Measurements from ENCODE around the gene CLTCL1. TPM values are rescaled to one million over a fixed set of nuclear protein-coding genes. Genes with fewer than 3 reads are reported as not detected.

The CLTCL1 gene
- total and polyA plus RNA-seq, 11 donors: 4.6 to 20.9 (median 10.2) TPM

- H3K9me3 ChIP-seq: no peaks in the 10 kb centered on the region
- DNase-seq (no peak), ATAC-seq (no peak)
- peaks cover 0 to 13% (median 9%) of the 10 kb centered on the region in 12 donors for H3K4me1 ChIP-seq
- H3K4me3 ChIP-seq: no peak overlapping the region
- TF ChIP-seq POLR2A (IDR thresholded peaks at IDR 0.05) (no peak), CTCF (IDR thresholded peaks at IDR 0.05) (no peak)
- 92 to 95% (median 94%) methylated on average over 4 to 5 of the region's 5 CpGs for WGBS, 4 donors
- H3K27ac ChIP-seq: no peak overlapping the region
- H3K27me3 ChIP-seq: no peaks in the 10 kb centered on the region
- intact Hi-C loops (cut with DNase I): loop anchor here in 7 of 10 donors (5.0 to 10.0 kb wide), 7 partner anchors 37 to 495 kb away; partner anchors contain the start of genes CDC45 (in 2 of the 7), UFD1 (in 2 of the 7) and SLC25A1 (in 1 of the 7)
- peaks cover 4 to 79% (median 75%) of the 10 kb centered on the region in 9 donors for H3K36me3 ChIP-seq
Measured at GRCh38 chr22:19139974-19140373, 151.5 kb downstream of the CLTCL1 start.

DNA sequence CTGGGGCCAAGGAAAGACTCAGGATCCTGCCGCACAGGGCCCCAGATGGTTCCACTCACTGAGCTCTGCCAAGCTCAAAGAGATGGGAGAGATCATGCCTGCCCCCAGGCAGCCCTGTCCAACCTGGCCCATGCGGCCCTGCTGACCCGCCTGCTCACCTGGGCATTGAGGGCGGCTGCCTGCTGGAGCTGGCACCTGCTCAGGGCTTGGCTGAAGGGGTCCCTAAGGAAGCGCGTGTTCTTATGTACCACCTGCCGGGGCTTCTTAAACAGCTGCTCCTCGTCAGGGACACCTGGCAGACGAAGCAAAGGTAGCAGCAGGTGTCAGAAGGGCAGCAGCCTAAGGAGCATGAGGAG, 152.5 kb downstream of the CLTCL1 start:
- intact Hi-C loops (cut with DNase I): no loop called here
- no peak overlapping the region for H3K27ac ChIP-seq
- TF ChIP-seq CTCF (IDR thresholded peaks at IDR 0.05): no peak
- TF ChIP-seq POLR2A (IDR thresholded peaks at IDR 0.05): no peak
- no peak for ATAC-seq
- H3K27me3 ChIP-seq: no peaks in the 10 kb centered on the region
- H3K4me1 ChIP-seq: peaks cover 0 to 12% (median 7%) of the 10 kb centered on the region in 12 donors
- no peaks in the 10 kb centered on the region for H3K9me3 ChIP-seq
- 91 to 100% (median 95%) methylated on average over 1 to 9 of the region's 9 CpGs for WGBS, 4 donors
- peaks cover 4 to 89% (median 85%) of the 10 kb centered on the region in 9 donors for H3K36me3 ChIP-seq
- H3K4me3 ChIP-seq: no peak overlapping the region
- DNase-seq: no peak

DNA sequence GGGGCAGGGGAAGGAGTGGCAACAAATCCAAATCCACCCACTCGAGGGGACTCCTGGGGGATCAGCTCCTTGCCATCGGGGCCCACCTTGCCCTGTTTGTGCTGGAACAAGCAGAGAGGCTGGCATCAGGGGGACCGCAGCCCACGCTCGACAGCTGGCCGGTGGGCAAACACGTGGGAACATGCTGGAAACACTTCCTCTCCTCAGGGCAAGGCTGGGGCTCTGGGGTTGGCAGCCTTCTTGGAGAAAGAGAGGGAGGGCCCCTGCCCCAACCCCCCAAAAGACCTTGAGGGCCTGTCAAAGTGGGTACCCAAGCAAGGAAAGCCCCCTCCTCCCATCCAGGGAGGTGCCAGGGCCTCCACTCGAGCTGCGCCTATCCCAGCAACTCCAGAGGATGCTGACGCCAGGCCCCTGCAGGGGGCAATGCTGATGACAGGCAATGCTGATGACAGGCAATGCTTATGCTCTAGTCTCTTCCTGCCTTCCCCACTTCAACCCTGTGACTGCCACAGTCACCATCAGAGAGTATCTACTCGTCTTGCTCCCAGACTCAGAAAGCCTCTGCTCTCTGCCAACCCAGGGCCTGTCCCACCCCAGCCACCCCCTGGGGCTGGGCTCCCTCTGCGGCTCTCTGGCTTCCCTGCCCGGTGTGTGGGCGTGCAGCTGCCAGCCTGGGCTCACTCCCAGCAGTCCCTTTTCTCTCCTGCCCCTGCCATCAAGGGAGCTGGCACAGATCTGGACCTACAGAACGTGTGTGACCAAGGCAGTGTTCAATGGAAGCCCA, 153.1 kb downstream of the CLTCL1 start:
- intact Hi-C loops (cut with DNase I): no loop called here
- no peak overlapping the region for H3K27ac ChIP-seq
- no peak overlapping the region for H3K4me3 ChIP-seq
- WGBS, 4 donors: 88 to 94% (median 90%) methylated on average over 8 to 15 of the region's 15 CpGs
- H3K9me3 ChIP-seq: no peaks in the 10 kb centered on the region
- no peak for ATAC-seq
- no peak for DNase-seq
- peaks cover 0 to 6% (median 2%) of the 10 kb centered on the region in 12 donors for H3K4me1 ChIP-seq
- TF ChIP-seq POLR2A (IDR thresholded peaks at IDR 0.05): no peak
- peaks cover 4 to 95% (median 91%) of the 10 kb centered on the region in 9 donors for H3K36me3 ChIP-seq
- H3K27me3 ChIP-seq: no peaks in the 10 kb centered on the region

DNA sequence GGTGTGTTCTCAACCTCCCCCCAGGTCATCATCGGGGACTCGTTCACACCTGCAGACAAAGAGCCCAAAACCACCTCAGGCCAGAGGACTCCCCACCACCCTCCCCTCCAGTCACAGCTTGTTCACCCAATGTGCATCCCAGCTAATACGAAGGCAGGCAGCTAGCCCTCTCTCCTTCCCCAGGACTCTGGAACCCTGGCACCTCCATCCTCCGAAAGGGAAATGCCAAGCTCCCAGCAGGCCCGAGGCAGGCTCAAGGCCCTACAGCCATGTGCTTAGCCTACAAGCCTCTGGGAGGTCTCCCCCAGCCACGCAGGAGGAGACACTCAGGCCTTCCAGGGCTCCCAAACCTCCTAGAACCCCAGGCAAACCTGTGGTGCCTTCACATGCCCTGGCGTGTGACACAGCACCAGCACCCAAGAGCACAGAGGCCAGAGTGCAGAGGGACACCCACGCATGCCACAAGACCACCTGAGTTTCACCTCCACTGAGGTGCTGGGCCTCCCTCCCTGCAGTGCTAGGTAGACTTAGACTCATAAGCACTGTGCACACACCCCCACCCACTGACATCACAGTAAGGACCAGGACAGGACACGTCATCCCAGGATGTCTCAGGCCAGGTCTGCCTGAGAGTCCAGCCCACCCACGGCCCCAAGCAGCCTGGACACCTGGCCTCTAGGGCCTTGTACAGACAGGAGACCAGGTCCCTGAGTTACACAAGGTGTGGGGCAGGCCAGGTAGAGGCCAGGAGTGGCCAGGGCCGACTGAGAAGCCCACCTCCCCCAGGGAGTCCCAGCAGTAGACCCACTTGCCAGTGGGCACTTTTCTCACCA, 153.9 kb downstream of the CLTCL1 start:
- H3K4me3 ChIP-seq: no peak overlapping the region
- WGBS, 4 donors: 91 to 96% (median 93%) methylated on average over 9 to 11 of the region's 11 CpGs

More for the DNA sequence above, 153.9 kb downstream of the CLTCL1 start:
- Histone ChIP-seq H3K9me3 (no peaks in the 10 kb centered on the region), H3K36me3 (peaks cover 4 to 99% (median 94%) of the 10 kb centered on the region in 9 donors), H3K27me3 (no peaks in the 10 kb centered on the region), H3K4me1 (no peaks in the 10 kb centered on the region), H3K27ac (no peak overlapping the region)
- TF ChIP-seq CTCF (IDR thresholded peaks at IDR 0.05): no peak
- TF ChIP-seq POLR2A (IDR thresholded peaks at IDR 0.05): no peak
- ATAC-seq: no peak
- no peak for DNase-seq
- intact Hi-C loops (cut with DNase I): no loop called here

Data from heart left ventricle (tissue), 16 donors.